GM12874 (cell line): ENCODE data around the gene UBD.

Source experiments
- CTCF ChIP-seq: IDR thresholded peaks from 2 replicates; pipeline ENCODE4 v1.5.1; 2011; ENCODE audit warnings: low read depth, mild to moderate bottlenecking, control low read depth, low read length, moderate library complexity; ENCODE audit not compliant: insufficient read depth

UBD gene

DNA sequence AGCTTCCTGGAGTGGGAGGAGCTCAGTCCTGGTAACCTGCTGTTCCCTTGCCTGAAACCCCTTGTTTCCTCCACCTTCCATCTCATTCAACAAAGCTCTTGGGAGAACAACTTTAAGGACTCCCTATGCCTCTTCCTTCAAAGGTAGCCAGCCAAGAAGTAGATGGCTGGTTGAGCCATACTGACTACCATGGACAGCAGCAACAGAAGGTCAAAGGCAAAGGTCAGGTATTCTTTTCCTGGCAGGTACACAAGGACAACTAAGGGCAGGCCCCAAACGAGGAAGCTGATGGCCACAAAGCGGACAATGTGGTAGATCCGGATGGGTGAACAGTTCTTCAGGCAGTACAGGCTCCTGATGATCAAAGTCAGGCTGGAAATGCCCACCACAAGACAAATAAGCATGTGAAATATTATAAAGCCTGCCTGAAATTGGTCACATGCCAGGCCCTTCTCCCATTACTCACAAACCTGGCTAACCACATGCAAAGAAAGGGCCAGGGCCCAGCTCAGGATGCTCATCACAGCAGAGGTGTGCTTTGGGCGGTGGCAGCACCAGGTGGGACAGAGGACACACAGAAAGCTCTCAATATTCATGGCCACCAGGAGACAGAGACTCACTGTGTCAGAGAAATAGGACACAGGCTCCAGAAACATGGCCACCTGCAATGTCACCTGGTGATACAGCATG lies 21.7 kb downstream of the UBD start:
- TF ChIP-seq CTCF: no peak

DNA sequence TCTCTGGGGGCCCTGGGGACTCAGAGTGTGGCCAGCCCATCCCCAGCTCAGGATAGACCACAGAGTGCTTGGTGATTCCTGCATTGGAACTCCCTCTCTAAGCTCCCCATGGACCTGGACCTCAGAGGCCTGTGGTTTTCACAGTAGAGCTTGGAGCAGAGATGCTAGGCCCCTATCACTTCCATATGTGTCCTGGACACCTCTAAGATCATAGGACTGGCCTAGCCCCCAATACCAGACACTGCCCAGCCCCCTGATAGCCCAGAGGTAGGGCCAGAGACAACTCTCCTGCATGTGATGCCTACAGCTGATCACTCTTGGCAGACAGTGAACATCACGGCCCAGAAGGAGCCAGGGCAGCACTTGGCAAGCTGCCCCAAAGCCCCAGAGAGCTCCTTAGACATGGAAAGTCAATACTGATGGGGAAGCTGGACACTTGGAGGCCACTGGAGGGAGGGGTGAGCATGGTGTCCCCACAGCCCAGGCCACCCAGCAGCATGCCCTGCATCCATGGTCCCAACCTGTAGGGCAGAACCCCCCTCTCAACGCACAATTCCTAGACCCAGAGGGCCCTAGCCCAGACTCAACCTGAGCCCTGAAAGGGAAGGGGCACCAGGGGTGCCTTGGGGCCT lies 27.1 kb downstream of the UBD start:
- no peak for TF ChIP-seq CTCF

- TF ChIP-seq CTCF: no peak
Measured at GRCh38 chr6:29531668-29532067, 27.9 kb downstream of the UBD start.

DNA sequence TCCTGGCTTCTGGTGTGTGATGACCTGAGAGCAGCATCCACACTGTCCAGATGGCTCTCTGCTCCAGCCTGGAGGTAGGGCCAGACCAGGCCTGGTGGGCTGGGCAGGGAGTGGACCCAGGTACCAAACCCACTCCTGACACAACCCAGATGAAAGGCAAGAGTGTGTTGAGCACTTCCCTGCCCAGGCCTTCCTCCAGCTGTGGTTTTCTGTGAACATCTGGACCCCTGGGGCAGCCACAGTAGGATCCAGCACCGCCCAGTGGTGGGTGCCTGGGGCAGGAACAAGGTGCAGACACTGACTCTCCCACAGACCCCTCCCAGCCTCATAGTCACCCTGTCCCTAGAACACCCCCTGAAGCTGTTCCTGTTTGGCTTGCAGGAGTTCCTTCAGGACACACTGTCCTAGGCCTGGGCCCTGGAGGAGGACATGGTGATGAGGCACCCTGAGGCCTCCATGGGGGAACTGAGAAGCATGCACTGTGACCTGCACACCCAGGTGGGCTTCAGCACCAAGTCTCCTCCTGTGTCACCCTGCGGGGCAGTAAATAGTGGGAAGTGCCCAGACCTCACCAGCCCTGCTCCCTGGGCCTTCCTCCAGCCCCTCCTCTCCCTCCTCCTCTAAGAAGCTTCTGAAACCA lies 28.7 kb downstream of the UBD start:
- no peak for TF ChIP-seq CTCF

DNA sequence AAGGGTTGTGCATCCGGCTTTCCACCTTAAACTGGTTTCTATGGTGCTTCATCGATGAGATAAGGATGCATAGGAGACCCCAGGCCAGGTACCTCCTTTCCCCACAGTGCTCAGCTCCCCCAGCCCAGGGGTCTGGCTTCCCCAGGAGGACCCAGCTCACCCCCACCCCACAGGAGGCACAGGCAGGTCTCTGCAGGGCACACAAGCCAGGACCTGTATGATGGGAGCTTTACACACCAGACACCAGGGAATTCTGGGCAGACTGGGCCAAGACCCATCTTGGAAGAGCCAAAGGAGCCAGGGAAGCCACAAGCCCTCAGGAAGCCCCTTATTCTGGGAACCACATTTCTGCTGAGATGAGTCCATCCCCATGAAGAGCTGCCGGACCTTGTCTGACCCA lies 29.6 kb downstream of the UBD start:
- TF ChIP-seq CTCF: no peak

DNA sequence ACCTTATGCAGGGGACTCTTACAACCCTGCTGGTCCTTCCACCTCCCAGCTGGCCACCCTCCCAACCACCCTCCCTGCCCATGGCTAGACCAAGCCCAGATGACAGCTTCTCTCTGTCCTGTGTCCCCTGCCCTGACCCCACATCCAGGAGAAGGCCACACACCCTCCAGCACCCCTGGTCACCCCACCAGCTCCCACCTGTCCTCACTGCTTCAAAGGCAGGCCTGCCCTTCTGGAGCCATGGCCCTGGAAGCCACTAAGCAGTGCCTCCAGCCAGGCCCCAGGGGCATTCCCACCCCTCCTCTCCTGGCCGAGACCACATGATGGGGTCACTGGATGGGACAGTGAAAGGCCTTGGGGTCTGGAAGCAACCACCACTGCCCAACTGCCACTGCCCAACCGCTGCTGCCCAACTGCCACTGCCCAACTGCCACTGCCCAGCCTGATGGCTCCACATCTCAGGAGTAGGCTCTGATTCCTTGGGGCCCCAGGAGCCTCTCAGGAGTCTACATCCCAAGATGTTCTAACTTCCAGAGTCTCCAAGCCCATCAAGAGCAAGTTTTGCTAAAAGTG lies 30.5 kb downstream of the UBD start:
- TF ChIP-seq CTCF: no peak

DNA sequence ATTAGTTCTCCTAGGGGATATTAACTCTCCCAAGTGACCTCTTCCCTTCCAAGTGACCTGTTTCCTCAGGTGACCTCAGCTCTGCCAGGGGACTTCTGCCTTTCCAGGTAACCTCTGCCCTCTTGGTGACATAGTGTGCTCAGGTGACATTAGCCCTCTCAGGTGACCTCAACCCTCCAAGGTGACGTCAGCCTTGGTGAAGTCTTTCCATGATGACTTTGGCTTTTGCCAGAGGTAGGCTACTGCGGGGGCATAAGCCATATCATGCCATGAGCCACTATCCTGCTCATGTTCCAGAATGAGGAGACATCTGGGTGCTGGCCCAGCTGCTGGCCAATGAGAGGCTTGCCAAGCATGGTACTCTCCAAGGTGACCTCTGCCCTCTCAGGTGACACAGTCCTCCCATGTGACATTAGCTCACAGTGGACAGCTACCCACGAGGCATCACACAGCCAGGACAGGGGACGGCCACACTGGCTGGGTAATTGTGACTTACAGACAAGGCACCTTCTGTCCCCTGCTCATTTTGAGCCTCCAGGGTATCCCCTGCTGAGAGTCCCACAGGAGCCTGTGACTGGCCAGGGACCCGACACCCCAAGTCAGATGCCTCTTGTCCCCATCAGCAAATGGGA lies 31.1 kb downstream of the UBD start:
- no peak for TF ChIP-seq CTCF
